A549 (cell line): ENCODE data around the gene LTBP3. TPM values are rescaled to one million over a fixed set of nuclear protein-coding genes. Genes with fewer than 3 reads are reported as not detected.

Source experiments
- FOSL2 ChIP-seq, 2 experiments: fragments of 450-650 bp in 1 of 2; fragments of >200 bp in 1 of 2; sonication (Bioruptor Twin) in 1 of 2; formaldehyde crosslinking; IDR thresholded peaks; 2 replicates each; pipeline versions ENCODE4 v1.5.0 to v1.6.1; 2016 to 2020; ENCODE audit warnings: mild to moderate bottlenecking in 1 of 2, moderate library complexity in 1 of 2
- HOXB5 ChIP-seq: fragments of 250-450 bp; sonication (Bioruptor Pico); IDR thresholded peaks from 2 replicates; pipeline ENCODE4 v1.5.0; 2020; ENCODE audit warnings: mild to moderate bottlenecking, moderate library complexity
- MAFK ChIP-seq: fragments of 450-650 bp; IDR thresholded peaks from 2 replicates; pipeline ENCODE4 v1.6.1; 2014; ENCODE audit not compliant: partially characterized antibody
- MYC ChIP-seq: IDR thresholded peaks from 2 replicates; pipeline ENCODE4 v1.6.1; 2012; ENCODE audit warnings: mild to moderate bottlenecking, inconsistent platforms, low read length, improper control_type of control experiment, borderline replicate concordance
- PHF8 ChIP-seq: fragments of 200-600 bp; sonication (generic); IDR thresholded peaks from 2 replicates; pipeline ENCODE4 v1.6.1; 2016; ENCODE audit warnings: low read depth, mild to moderate bottlenecking, antibody characterized with exemption, moderate library complexity, borderline replicate concordance
- POLR2A ChIP-seq: IDR thresholded peaks from 2 replicates; pipeline ENCODE4 v1.6.1; 2012; ENCODE audit warnings: mild to moderate bottlenecking, low read length
- RARB ChIP-seq: fragments of 250-450 bp; sonication (Bioruptor Pico); IDR thresholded peaks from 2 replicates; pipeline ENCODE4 v1.8.0; 2021; ENCODE audit warnings: mild to moderate bottlenecking, moderate library complexity
- RNF2 ChIP-seq: fragments of 200-600 bp; sonication (generic); IDR thresholded peaks from 2 replicates; pipeline ENCODE4 v1.6.1; 2016; ENCODE audit warnings: low read depth, mild to moderate bottlenecking, antibody characterized with exemption, moderate library complexity, borderline replicate concordance
- TFCP2L1 ChIP-seq: fragments of 250-450 bp; sonication (Bioruptor Pico); IDR thresholded peaks from 2 replicates; pipeline ENCODE4 v1.5.0; 2021; ENCODE audit warnings: mild to moderate bottlenecking
- polyA plus RNA-seq, 4 experiments: library from polyadenylated mRNA; depleted of rRNA in 3 of 4; stranded (reverse); fragments of >200 nt; fragmentation: RNase III in 1 of 4; extraction: RNeasy Plus Mini Kit Qiagen cat#74134 plus additional on column Dnase treatment in 1 of 4; gene quantifications; 2 replicates in 3 of 4; 3 replicates in 1 of 4; pipeline ENCODE4 v1.2.3, GENCODE V29; 2011 to 2017
- small RNA-seq, 6 experiments: library from RNA; depleted of rRNA; stranded (forward); fragments of <200 nt; gene quantifications; one replicate each; pipeline ENCODE3, GENCODE V24; 2012
- TF ChIP-seq, protein P1 (sequence below): fragments of 250-450 bp; sonication (Bioruptor Pico); IDR thresholded peaks from 2 replicates; pipeline ENCODE4 v1.5.0; 2020; ENCODE audit warnings: low read depth, mild to moderate bottlenecking, moderate library complexity
- TF ChIP-seq, protein P2 (sequence below): fragments of 250-450 bp; sonication (Bioruptor Pico); IDR thresholded peaks from 2 replicates; pipeline ENCODE4 v1.5.0; 2021; ENCODE audit warnings: mild to moderate bottlenecking, moderate library complexity, borderline replicate concordance
- TF ChIP-seq, protein P3 (sequence below): IDR thresholded peaks from 2 replicates; pipeline ENCODE4 v1.6.1; 2012

Gene LTBP3
- polyA plus RNA-seq, 2 of the 4 experiments (the other 2 are of a cell fraction), result 28.6 to 123 TPM

DNA sequence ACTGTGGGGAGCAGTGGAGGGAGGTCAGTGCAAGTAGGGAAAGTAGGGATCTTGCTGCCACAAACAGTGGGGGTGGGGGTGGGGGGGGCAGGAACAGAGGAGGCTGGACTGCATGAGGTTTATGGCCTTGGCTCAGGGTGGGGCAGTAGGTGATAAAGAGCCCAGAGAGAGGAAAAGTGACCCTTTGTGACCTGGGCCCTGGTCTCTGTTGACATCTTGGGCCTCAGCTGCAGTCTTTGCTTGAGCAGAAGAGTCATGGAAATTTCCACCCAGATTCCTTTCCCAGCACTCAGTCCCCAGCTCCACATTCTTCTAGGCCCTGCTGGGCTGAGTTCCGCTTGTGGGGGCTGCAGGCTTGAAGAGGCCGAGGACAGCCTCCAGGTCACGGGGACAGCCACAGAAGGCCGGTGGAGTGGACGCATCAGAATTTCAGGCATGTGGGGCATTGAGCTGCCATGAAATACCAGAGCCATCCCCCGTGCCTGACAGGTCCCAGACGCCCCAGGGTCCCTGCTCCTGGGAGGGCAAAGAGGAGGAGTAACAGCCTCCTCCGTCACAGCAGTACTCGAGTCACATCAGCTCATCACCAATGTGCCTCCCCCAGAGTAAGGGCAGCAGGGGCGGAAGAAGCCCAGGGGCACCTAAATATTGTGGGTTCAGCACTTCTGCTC, 69.0 kb downstream of the LTBP3 start (continued):
- TF ChIP-seq TFCP2L1 (CRISPR knock-in tag) (no peak), HOXB5 (CRISPR knock-in tag) (peak; percentile 60; the same call in 1 of the 2 replicates), MYC (no peak), POLR2A (no peak), FOSL2 (IDR thresholded peaks at IDR 0.05) (no peak), FOSL2 (CRISPR knock-in tag; IDR thresholded peaks at IDR 0.05) (peak; percentile 55), PHF8 (no peak), MAFK (peak; percentile 88), RARB (CRISPR knock-in tag) (no peak), RNF2 (no peak)
- TF ChIP-seq, protein P1, sequence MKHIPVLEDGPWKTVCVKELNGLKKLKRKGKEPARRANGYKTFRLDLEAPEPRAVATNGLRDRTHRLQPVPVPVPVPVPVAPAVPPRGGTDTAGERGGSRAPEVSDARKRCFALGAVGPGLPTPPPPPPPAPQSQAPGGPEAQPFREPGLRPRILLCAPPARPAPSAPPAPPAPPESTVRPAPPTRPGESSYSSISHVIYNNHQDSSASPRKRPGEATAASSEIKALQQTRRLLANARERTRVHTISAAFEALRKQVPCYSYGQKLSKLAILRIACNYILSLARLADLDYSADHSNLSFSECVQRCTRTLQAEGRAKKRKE (CRISPR knock-in tag), result peak; percentile 52; the same call in 1 of the 2 replicates
- TF ChIP-seq, protein P2, sequence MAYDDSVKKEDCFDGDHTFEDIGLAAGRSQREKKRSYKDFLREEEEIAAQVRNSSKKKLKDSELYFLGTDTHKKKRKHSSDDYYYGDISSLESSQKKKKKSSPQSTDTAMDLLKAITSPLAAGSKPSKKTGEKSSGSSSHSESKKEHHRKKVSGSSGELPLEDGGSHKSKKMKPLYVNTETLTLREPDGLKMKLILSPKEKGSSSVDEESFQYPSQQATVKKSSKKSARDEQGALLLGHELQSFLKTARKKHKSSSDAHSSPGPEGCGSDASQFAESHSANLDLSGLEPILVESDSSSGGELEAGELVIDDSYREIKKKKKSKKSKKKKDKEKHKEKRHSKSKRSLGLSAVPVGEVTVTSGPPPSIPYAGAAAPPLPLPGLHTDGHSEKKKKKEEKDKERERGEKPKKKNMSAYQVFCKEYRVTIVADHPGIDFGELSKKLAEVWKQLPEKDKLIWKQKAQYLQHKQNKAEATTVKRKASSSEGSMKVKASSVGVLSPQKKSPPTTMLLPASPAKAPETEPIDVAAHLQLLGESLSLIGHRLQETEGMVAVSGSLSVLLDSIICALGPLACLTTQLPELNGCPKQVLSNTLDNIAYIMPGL (CRISPR knock-in tag), result no peak
- TF ChIP-seq, protein P3, sequence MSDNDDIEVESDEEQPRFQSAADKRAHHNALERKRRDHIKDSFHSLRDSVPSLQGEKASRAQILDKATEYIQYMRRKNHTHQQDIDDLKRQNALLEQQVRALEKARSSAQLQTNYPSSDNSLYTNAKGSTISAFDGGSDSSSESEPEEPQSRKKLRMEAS, result peak; percentile 43; the same call in 1 of the 2 replicates
- TF ChIP-seq, all 56 proteins: peak for 12

Small RNA genes within 50 kb of the gene (small RNA-seq; reads per million reads assigned to genes)
- gene AP001362.1 (0 to 0.19 (median 0) reads per million in 6 experiments), gene RF01684 (0 reads per million in 6 experiments)

Other genes with a start within 250 kb of the LTBP3 start
- 3.0 and 3.7 TPM in 2 replicates for gene CDC42EP2, start 243.5 kb downstream of the LTBP3 start, polyA plus RNA-seq (2011; rRNA removed)
- gene CDC42EP2, start 243.5 kb downstream of the LTBP3 start, polyA plus RNA-seq (2017; fragmentation: RNase III; extraction: RNeasy Plus Mini Kit Qiagen cat#74134 plus additional on column Dnase treatment), result 8.0 to 10.1 TPM (median 8.5 TPM) in 3 replicates
- gene DPF2, start 224.5 kb downstream of the LTBP3 start, polyA plus RNA-seq (2011; rRNA removed), result 35.6 and 36.3 TPM in 2 replicates
- gene DPF2, start 224.5 kb downstream of the LTBP3 start, polyA plus RNA-seq (2017; fragmentation: RNase III; extraction: RNeasy Plus Mini Kit Qiagen cat#74134 plus additional on column Dnase treatment), result 34.8 to 39.8 TPM (median 35.7 TPM) in 3 replicates
- gene TIGD3, start 203.6 kb downstream of the LTBP3 start, polyA plus RNA-seq (2011; rRNA removed), result 0.30 and 0.37 TPM in 2 replicates
- gene TIGD3, start 203.6 kb downstream of the LTBP3 start, polyA plus RNA-seq (2017; fragmentation: RNase III; extraction: RNeasy Plus Mini Kit Qiagen cat#74134 plus additional on column Dnase treatment), result 0.54 to 0.71 TPM (median 0.66 TPM) in 3 replicates
- 3.1 and 4.9 TPM in 2 replicates for gene SLC25A45, start 175.7 kb downstream of the LTBP3 start, polyA plus RNA-seq (2011; rRNA removed)
- 7.9 to 8.6 TPM (median 8.1 TPM) in 3 replicates for gene SLC25A45, start 175.7 kb downstream of the LTBP3 start, polyA plus RNA-seq (2017; fragmentation: RNase III; extraction: RNeasy Plus Mini Kit Qiagen cat#74134 plus additional on column Dnase treatment)
- 12.2 and 12.9 TPM in 2 replicates for gene FRMD8, start 171.7 kb downstream of the LTBP3 start, polyA plus RNA-seq (2011; rRNA removed)
- gene FRMD8, start 171.7 kb downstream of the LTBP3 start, polyA plus RNA-seq (2017; fragmentation: RNase III; extraction: RNeasy Plus Mini Kit Qiagen cat#74134 plus additional on column Dnase treatment), result 16.5 to 20.0 TPM (median 17.4 TPM) in 3 replicates
- gene NEAT1, start 135.6 kb downstream of the LTBP3 start, polyA plus RNA-seq (2011; rRNA removed), result 181 and 314 TPM in 2 replicates
- gene NEAT1, start 135.6 kb downstream of the LTBP3 start, polyA plus RNA-seq (2017; fragmentation: RNase III; extraction: RNeasy Plus Mini Kit Qiagen cat#74134 plus additional on column Dnase treatment), result 1,009 to 1,407 TPM (median 1,223 TPM) in 3 replicates
- 1,041 and 1,340 TPM in 2 replicates for gene MALAT1, start 59.3 kb downstream of the LTBP3 start, polyA plus RNA-seq (2011; rRNA removed)
- gene MALAT1, start 59.3 kb downstream of the LTBP3 start, polyA plus RNA-seq (2017; fragmentation: RNase III; extraction: RNeasy Plus Mini Kit Qiagen cat#74134 plus additional on column Dnase treatment), result 167 to 203 TPM (median 188 TPM) in 3 replicates
- gene SCYL1, start 33.3 kb downstream of the LTBP3 start, polyA plus RNA-seq (2011; rRNA removed), result 30.8 and 33.6 TPM in 2 replicates
- gene SCYL1, start 33.3 kb downstream of the LTBP3 start, polyA plus RNA-seq (2017; fragmentation: RNase III; extraction: RNeasy Plus Mini Kit Qiagen cat#74134 plus additional on column Dnase treatment), result 41.8 to 46.8 TPM (median 45.9 TPM) in 3 replicates
- 28.2 and 32.3 TPM in 2 replicates for gene ZNRD2, start 12.1 kb upstream of the LTBP3 start, polyA plus RNA-seq (2011; rRNA removed)
- 66.1 to 68.2 TPM (median 68.1 TPM) in 3 replicates for gene ZNRD2, start 12.1 kb upstream of the LTBP3 start, polyA plus RNA-seq (2017; fragmentation: RNase III; extraction: RNeasy Plus Mini Kit Qiagen cat#74134 plus additional on column Dnase treatment)
- 13.5 and 16.9 TPM in 2 replicates for gene FAM89B, start 14.2 kb upstream of the LTBP3 start, polyA plus RNA-seq (2011; rRNA removed)
- gene FAM89B, start 14.2 kb upstream of the LTBP3 start, polyA plus RNA-seq (2017; fragmentation: RNase III; extraction: RNeasy Plus Mini Kit Qiagen cat#74134 plus additional on column Dnase treatment), result 18.6 to 23.9 TPM (median 23.1 TPM) in 3 replicates
- gene EHBP1L1, start 17.7 kb upstream of the LTBP3 start, polyA plus RNA-seq (2011; rRNA removed), result 11.6 and 13.8 TPM in 2 replicates
- 39.8 to 46.0 TPM (median 43.8 TPM) in 3 replicates for gene EHBP1L1, start 17.7 kb upstream of the LTBP3 start, polyA plus RNA-seq (2017; fragmentation: RNase III; extraction: RNeasy Plus Mini Kit Qiagen cat#74134 plus additional on column Dnase treatment)
- gene KCNK7, start 37.4 kb upstream of the LTBP3 start, polyA plus RNA-seq (2011; rRNA removed), result 0.11 and 0.13 TPM in 2 replicates
- 0.49 to 0.50 TPM (median 0.50 TPM) in 3 replicates for gene KCNK7, start 37.4 kb upstream of the LTBP3 start, polyA plus RNA-seq (2017; fragmentation: RNase III; extraction: RNeasy Plus Mini Kit Qiagen cat#74134 plus additional on column Dnase treatment)
- gene MAP3K11, start 55.9 kb upstream of the LTBP3 start, polyA plus RNA-seq (2011; rRNA removed), result 16.7 and 18.1 TPM in 2 replicates
- gene MAP3K11, start 55.9 kb upstream of the LTBP3 start, polyA plus RNA-seq (2017; fragmentation: RNase III; extraction: RNeasy Plus Mini Kit Qiagen cat#74134 plus additional on column Dnase treatment), result 30.9 to 34.9 TPM (median 34.5 TPM) in 3 replicates
- 14.2 and 17.2 TPM in 2 replicates for gene PCNX3, start 57.4 kb upstream of the LTBP3 start, polyA plus RNA-seq (2011; rRNA removed)
- gene PCNX3, start 57.4 kb upstream of the LTBP3 start, polyA plus RNA-seq (2017; fragmentation: RNase III; extraction: RNeasy Plus Mini Kit Qiagen cat#74134 plus additional on column Dnase treatment), result 26.6 to 30.8 TPM (median 29.7 TPM) in 3 replicates
- gene SIPA1, start 79.7 kb upstream of the LTBP3 start, polyA plus RNA-seq (2011; rRNA removed), result 9.9 and 10.4 TPM in 2 replicates
- 16.9 to 21.3 TPM (median 17.4 TPM) in 3 replicates for gene SIPA1, start 79.7 kb upstream of the LTBP3 start, polyA plus RNA-seq (2017; fragmentation: RNase III; extraction: RNeasy Plus Mini Kit Qiagen cat#74134 plus additional on column Dnase treatment)
- 28.9 and 31.8 TPM in 2 replicates for gene RELA, start 104.6 kb upstream of the LTBP3 start, polyA plus RNA-seq (2011; rRNA removed)
- gene RELA, start 104.6 kb upstream of the LTBP3 start, polyA plus RNA-seq (2017; fragmentation: RNase III; extraction: RNeasy Plus Mini Kit Qiagen cat#74134 plus additional on column Dnase treatment), result 50.7 to 55.8 TPM (median 55.1 TPM) in 3 replicates
- gene KAT5, start 153.9 kb upstream of the LTBP3 start, polyA plus RNA-seq (2011; rRNA removed), result 25.8 and 34.6 TPM in 2 replicates
- 39.8 to 44.7 TPM (median 41.2 TPM) in 3 replicates for gene KAT5, start 153.9 kb upstream of the LTBP3 start, polyA plus RNA-seq (2017; fragmentation: RNase III; extraction: RNeasy Plus Mini Kit Qiagen cat#74134 plus additional on column Dnase treatment)
- 15.1 and 15.8 TPM in 2 replicates for gene RNASEH2C, start 162.4 kb upstream of the LTBP3 start, polyA plus RNA-seq (2011; rRNA removed)
- 36.4 to 39.3 TPM (median 36.9 TPM) in 3 replicates for gene RNASEH2C, start 162.4 kb upstream of the LTBP3 start, polyA plus RNA-seq (2017; fragmentation: RNase III; extraction: RNeasy Plus Mini Kit Qiagen cat#74134 plus additional on column Dnase treatment)
- gene AP5B1, start 222.6 kb upstream of the LTBP3 start, polyA plus RNA-seq (2011; rRNA removed), result 5.2 and 5.8 TPM in 2 replicates
- 9.0 to 10.2 TPM (median 9.2 TPM) in 3 replicates for gene AP5B1, start 222.6 kb upstream of the LTBP3 start, polyA plus RNA-seq (2017; fragmentation: RNase III; extraction: RNeasy Plus Mini Kit Qiagen cat#74134 plus additional on column Dnase treatment)
- gene OVOL1, start 228.7 kb upstream of the LTBP3 start, polyA plus RNA-seq (2011; rRNA removed), result not detected in 2 replicates
- gene OVOL1, start 228.7 kb upstream of the LTBP3 start, polyA plus RNA-seq (2017; fragmentation: RNase III; extraction: RNeasy Plus Mini Kit Qiagen cat#74134 plus additional on column Dnase treatment), result not detected in 3 replicates